ENCODE data around the gene UGT2B7. TPM values are rescaled to one million over a fixed set of nuclear protein-coding genes. Genes with fewer than 3 reads are reported as not detected.

UGT2B7 gene
- total RNA-seq, 6 experiments from 2014 or later, result 88.5 to 377 (median 241) TPM

DNA sequence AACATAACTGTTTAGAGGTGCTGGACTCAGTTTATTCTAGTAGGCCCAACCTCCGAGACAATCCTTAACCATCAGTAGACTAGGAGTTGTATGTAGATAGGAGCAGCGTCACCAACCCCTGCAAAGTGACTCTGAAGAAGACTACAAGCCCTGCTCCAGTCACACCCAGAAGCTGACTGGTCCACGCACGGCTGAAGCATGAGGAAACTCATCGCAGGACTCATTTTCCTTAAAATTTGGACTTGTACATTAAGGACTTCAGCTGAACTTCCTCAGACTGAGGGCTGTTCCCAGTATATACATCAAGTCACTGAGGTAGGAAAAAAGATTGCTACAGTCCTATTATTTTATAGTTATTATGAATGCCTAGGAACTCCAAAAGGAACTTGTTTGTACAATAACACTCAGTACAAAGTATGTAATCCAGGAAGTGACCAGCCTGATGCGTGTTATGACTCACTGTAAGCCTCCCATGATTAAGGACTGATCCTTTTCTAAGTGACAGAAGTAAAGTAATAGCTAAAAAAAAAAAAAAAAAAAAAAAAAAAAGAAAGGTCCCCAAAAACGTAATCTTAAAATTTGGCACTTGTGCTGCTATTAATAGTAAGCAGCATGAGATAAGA, 41.6 kb upstream of the UGT2B7 start:
- Histone ChIP-seq H3K27me3 (no peaks in the 10 kb centered on the region), H3K27ac (no peak overlapping the region), H3K4me3 (no peak overlapping the region), H3K4me1 (peaks cover 0 to 20% (median 0%) of the 10 kb centered on the region in 4 donors), H3K9me3 (no peaks in the 10 kb centered on the region), H3K36me3 (no peaks in the 10 kb centered on the region)
- DNase-seq (no peak), ATAC-seq (peak in 1 of 4 donors; percentile 51)
- TF ChIP-seq, protein P1, sequence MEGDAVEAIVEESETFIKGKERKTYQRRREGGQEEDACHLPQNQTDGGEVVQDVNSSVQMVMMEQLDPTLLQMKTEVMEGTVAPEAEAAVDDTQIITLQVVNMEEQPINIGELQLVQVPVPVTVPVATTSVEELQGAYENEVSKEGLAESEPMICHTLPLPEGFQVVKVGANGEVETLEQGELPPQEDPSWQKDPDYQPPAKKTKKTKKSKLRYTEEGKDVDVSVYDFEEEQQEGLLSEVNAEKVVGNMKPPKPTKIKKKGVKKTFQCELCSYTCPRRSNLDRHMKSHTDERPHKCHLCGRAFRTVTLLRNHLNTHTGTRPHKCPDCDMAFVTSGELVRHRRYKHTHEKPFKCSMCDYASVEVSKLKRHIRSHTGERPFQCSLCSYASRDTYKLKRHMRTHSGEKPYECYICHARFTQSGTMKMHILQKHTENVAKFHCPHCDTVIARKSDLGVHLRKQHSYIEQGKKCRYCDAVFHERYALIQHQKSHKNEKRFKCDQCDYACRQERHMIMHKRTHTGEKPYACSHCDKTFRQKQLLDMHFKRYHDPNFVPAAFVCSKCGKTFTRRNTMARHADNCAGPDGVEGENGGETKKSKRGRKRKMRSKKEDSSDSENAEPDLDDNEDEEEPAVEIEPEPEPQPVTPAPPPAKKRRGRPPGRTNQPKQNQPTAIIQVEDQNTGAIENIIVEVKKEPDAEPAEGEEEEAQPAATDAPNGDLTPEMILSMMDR (IDR thresholded peaks at IDR 0.05), result no peak
- TF ChIP-seq POLR2A (IDR thresholded peaks at IDR 0.05), result no peak
- WGBS (ENCODE audit: insufficient coverage, low coverage, low lambda C conversion rate, missing lambda C conversion rate), result 58% methylated on average over 4 of the region's 7 CpGs
- intact Hi-C loops (cut with DNase I), result no loop called here

DNA sequence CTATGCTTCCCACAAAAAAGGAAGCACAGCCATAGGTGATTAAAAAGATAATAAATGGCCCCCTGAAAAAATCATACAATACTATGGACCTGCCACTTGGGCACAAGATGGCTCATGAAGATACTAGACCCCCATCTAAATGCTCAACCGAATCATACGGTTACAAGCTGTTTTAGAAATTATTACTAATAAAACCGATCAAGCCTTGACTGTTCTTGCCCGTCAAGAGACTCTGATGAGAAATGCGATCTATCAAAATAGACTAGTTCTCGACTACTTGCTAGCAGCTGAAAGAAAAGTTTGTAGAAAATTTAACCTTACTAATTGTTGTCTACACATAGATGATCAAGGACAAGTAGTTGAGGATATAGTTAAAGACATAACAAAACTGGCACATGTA, 40.1 kb upstream of the UGT2B7 start:
- H3K9me3 ChIP-seq, result no peaks in the 10 kb centered on the region
- no peak for TF ChIP-seq POLR2A (IDR thresholded peaks at IDR 0.05)
- TF ChIP-seq, protein P1 (IDR thresholded peaks at IDR 0.05), result no peak
- H3K27ac ChIP-seq, result peak overlapping the region in 1 of 3 donors; percentile 91
- H3K4me1 ChIP-seq, result peaks cover 0 to 25% (median 5%) of the 10 kb centered on the region in 4 donors
- DNase-seq (no peak), ATAC-seq (no peak)
- no peaks in the 10 kb centered on the region for H3K36me3 ChIP-seq
- H3K4me3 ChIP-seq, result no peak overlapping the region
- WGBS (ENCODE audit: insufficient coverage, low coverage, low lambda C conversion rate, missing lambda C conversion rate), result 96% methylated on average over 6 of the region's 6 CpGs
- H3K27me3 ChIP-seq, result no peaks in the 10 kb centered on the region
- intact Hi-C loops (cut with DNase I), result no loop called here

DNA sequence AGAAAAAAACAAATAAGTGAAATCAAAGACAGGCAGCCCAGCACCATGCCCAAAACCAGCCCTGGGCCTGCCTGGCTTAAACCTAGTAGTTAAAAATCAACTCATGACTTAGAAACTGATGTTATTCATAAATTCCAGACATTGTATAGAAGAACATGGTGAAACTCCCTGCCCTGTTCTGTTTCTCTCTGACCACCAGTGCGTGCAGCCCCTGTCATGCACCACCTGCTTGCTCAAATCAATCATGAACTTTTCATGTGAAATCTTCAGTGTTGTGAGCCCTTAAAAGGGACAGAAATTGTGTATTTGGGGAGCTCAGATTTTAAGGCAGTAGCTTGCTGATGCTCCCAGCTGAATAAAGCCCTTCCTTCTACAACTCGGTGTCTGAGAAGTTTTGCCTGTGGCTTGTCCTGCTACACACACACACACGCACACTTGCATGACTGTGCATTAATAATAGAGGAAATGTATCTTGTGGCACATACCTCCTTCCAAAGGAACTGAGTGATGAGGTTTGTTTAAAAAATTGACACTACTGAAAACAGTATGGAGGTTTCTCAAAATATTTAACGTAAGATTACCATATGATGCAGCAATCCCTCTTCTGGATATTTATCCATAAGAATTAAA, 39.2 kb upstream of the UGT2B7 start:
- no peak for ATAC-seq
- intact Hi-C loops (cut with DNase I), result no loop called here

DNA sequence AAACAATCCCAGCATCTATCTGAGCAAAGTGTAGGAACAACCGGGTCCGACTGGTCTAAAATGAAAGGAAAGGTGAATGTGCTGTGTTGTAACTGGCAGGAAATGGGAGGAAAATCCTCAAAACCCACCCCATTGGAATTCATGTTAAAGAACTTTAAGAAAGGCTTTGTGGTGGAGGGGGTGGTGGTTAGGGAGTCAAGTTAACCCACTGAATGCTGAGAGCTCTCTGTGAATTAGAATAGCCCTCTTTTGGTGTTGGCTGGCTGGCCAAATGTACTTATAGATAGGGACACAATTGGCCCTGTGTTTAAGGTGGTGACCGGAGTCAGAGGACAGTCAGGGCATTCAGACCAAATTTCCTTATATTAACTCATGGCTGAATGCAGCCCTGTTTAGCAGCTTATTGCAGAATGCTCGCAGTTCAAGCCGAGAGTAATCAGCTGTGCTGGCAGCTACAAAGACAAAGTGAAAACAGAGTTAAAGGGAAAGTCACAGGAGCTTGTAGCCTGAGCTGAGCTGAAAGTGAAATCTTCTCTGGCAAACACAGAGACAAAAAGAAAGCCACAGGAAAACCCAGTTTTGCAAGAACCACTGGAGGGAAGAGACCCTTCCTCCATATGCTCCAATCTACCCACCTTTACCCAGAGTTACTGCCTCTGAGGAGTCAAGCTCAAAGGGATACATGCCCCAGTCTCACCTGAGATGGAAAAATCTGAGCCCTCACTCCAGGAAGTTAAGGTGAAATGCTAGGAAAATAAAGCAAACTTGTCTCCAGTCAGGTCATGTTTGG, 38.5 kb upstream of the UGT2B7 start:
- ATAC-seq (peak; percentile 62 to 76 (median 71)), DNase-seq (no peak)
- TF ChIP-seq, protein P1 (IDR thresholded peaks at IDR 0.05), result no peak
- peaks cover 0 to 29% (median 6%) of the 10 kb centered on the region in 4 donors for H3K4me1 ChIP-seq
- 18% methylated on average over 5 of the region's 5 CpGs for WGBS (ENCODE audit: insufficient coverage, low coverage, low lambda C conversion rate, missing lambda C conversion rate)
- H3K9me3 ChIP-seq, result no peaks in the 10 kb centered on the region
- no peaks in the 10 kb centered on the region for H3K36me3 ChIP-seq
- H3K4me3 ChIP-seq, result peak overlapping the region; percentile 29 to 48 (median 46)
- intact Hi-C loops (cut with DNase I), result no loop called here
- H3K27me3 ChIP-seq, result no peaks in the 10 kb centered on the region
- peak overlapping the region; percentile 73 to 91 (median 85) for H3K27ac ChIP-seq

More for the DNA sequence above, 39.2 kb upstream of the UGT2B7 start:
- no peaks in the 10 kb centered on the region for H3K27me3 ChIP-seq
- 35% methylated on average over 4 of the region's 4 CpGs for WGBS (ENCODE audit: insufficient coverage, low coverage, low lambda C conversion rate, missing lambda C conversion rate)
- TF ChIP-seq, protein P1 (IDR thresholded peaks at IDR 0.05), result no peak
- no peak for TF ChIP-seq POLR2A (IDR thresholded peaks at IDR 0.05)
- peak overlapping the region; percentile 73 to 91 (median 85) for H3K27ac ChIP-seq
- H3K36me3 ChIP-seq, result no peaks in the 10 kb centered on the region
- DNase-seq, result no peak
- H3K4me3 ChIP-seq, result peak overlapping the region; percentile 29 to 48 (median 46)
- H3K9me3 ChIP-seq, result no peaks in the 10 kb centered on the region
- H3K4me1 ChIP-seq, result peaks cover 0 to 29% (median 6%) of the 10 kb centered on the region in 4 donors
